CD4-positive, alpha-beta T cell treated with Interleukin-6 for 4 hours (primary cell): ENCODE measurements around the gene EEA1.
A peak's percentile ranks its signal among the peaks of the same experiment; 100 is the strongest.

Experiments
- DNase-seq: peaks from one replicate; pipeline ENCODE4 v3.0.0-alpha.2; 2020; ENCODE audit warnings: mixed read lengths

The EEA1 gene

GRCh38 chr12:92877904-92878303 lies 51.2 kb downstream of the EEA1 start:
- no peak for DNase-seq

- no peak for DNase-seq
Observed at GRCh38 chr12:92876496-92876895, 52.6 kb downstream of the EEA1 start.

GRCh38 chr12:92871116-92871515 lies 58.0 kb downstream of the EEA1 start:
- no peak for DNase-seq

- no peak for DNase-seq
Observed at GRCh38 chr12:92866418-92866817, 62.7 kb downstream of the EEA1 start.

- no peak for DNase-seq
Observed at GRCh38 chr12:92863251-92863650, 65.8 kb downstream of the EEA1 start.

GRCh38 chr12:92861381-92861780 lies 67.7 kb downstream of the EEA1 start:
- DNase-seq: no peak

- DNase-seq: no peak
Observed at GRCh38 chr12:92860521-92860920, 68.6 kb downstream of the EEA1 start.

- DNase-seq: no peak
Observed at GRCh38 chr12:92859650-92860386, 69.3 kb downstream of the EEA1 start.

- DNase-seq: no peak
Observed at GRCh38 chr12:92857818-92858217, 71.3 kb downstream of the EEA1 start.

- DNase-seq: no peak
Observed at GRCh38 chr12:92854344-92854743, 74.8 kb downstream of the EEA1 start.

GRCh38 chr12:92848740-92849139 lies 80.4 kb downstream of the EEA1 start:
- no peak for DNase-seq

- no peak for DNase-seq
Observed at GRCh38 chr12:92847368-92847767, 81.7 kb downstream of the EEA1 start.

- no peak for DNase-seq
Observed at GRCh38 chr12:92845329-92845728, 83.8 kb downstream of the EEA1 start.

GRCh38 chr12:92844151-92844763 lies 84.8 kb downstream of the EEA1 start:
- DNase-seq: no peak

- DNase-seq: no peak
Observed at GRCh38 chr12:92829686-92830282, 99.3 kb downstream of the EEA1 start.

GRCh38 chr12:92828565-92828964 lies 100.5 kb downstream of the EEA1 start:
- DNase-seq: no peak

GRCh38 chr12:92827836-92828431 lies 101.2 kb downstream of the EEA1 start:
- DNase-seq: peak; percentile 51

GRCh38 chr12:92821142-92821541 lies 108.0 kb downstream of the EEA1 start:
- DNase-seq: no peak

- DNase-seq: no peak
Observed at GRCh38 chr12:92814584-92814983, 114.5 kb downstream of the EEA1 start.

GRCh38 chr12:92810370-92810769 lies 118.7 kb downstream of the EEA1 start:
- DNase-seq: no peak

- no peak for DNase-seq
Observed at GRCh38 chr12:92803903-92804302, 125.2 kb downstream of the EEA1 start.

GRCh38 chr12:92802906-92803305 lies 126.2 kb downstream of the EEA1 start:
- DNase-seq: no peak

- no peak for DNase-seq
Observed at GRCh38 chr12:92796650-92797049, 132.4 kb downstream of the EEA1 start.

- DNase-seq: no peak
Observed at GRCh38 chr12:92794814-92795213, 134.3 kb downstream of the EEA1 start.
